HG02678 (cell line): ENCODE results near the gene COL6A2.

Source experiments
- ATAC-seq: cut with Tn5 transposase; IDR thresholded peaks from one replicate; pipeline ENCODE4 v1.9.1; 2021; ENCODE audit warnings: mild to moderate bottlenecking, moderate library complexity; ENCODE audit not compliant: unreplicated experiment

The COL6A2 gene

DNA sequence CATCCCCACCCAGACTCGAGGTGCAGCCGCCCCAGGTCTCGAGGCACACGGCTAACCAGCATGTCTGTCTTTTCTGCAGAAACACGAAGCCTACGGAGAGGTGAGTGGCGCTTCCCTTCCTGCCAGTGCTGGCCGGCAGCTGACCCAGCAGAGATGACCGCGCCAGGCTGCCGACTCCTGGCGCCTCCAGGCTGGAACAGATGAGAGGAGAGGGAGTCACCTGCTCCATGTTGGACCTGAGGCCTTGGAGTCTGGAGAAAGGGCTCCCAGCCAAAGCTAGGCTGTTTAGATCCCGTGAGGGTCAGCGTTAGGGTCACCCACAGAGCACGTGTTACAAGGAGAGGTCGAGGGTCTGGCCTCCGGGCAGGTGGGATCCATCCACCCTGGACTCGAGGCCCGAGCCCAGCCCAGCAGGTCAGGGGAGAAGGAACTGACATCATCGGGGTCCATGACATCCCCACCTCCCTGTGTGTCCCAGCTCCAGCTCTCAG lies 14.9 kb downstream of the COL6A2 start:
- ATAC-seq, result no peak

GRCh38 chr21:46113497-46114176 lies 15.7 kb downstream of the COL6A2 start:
- ATAC-seq, result no peak

DNA sequence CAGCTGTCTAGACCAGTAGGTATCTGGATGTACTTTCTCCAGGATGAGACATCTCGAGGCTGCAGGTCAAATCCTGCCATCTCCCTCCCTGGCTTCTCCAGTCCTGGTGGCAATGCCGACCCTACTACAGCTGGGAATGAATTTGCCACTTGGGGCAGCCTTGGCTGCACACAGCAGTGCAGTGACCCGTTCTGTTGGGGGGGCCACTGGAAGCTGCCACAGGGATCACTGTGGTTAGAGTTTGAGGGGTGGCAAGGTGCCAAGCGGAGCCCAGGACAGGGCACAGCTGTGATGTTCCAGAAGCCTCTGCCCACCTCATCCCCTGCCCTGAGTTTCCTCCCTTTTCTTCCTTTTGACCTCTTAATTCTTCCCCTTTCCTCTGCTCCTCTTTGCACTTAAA lies 17.1 kb downstream of the COL6A2 start:
- ATAC-seq, result no peak

- no peak for ATAC-seq
Observed at GRCh38 chr21:46115441-46116188, 17.7 kb downstream of the COL6A2 start.

GRCh38 chr21:46116189-46116775 lies 18.4 kb downstream of the COL6A2 start:
- ATAC-seq, result no peak

GRCh38 chr21:46116776-46117585 lies 19.1 kb downstream of the COL6A2 start:
- no peak for ATAC-seq

- no peak for ATAC-seq
Observed at GRCh38 chr21:46117586-46118315, 19.8 kb downstream of the COL6A2 start.

GRCh38 chr21:46118316-46119143 lies 20.6 kb downstream of the COL6A2 start:
- ATAC-seq, result no peak

GRCh38 chr21:46119144-46119636 lies 21.3 kb downstream of the COL6A2 start:
- no peak for ATAC-seq

- ATAC-seq, result no peak
Observed at GRCh38 chr21:46119637-46120271, 21.8 kb downstream of the COL6A2 start.

GRCh38 chr21:46120301-46121285 lies 22.7 kb downstream of the COL6A2 start:
- ATAC-seq, result no peak

DNA sequence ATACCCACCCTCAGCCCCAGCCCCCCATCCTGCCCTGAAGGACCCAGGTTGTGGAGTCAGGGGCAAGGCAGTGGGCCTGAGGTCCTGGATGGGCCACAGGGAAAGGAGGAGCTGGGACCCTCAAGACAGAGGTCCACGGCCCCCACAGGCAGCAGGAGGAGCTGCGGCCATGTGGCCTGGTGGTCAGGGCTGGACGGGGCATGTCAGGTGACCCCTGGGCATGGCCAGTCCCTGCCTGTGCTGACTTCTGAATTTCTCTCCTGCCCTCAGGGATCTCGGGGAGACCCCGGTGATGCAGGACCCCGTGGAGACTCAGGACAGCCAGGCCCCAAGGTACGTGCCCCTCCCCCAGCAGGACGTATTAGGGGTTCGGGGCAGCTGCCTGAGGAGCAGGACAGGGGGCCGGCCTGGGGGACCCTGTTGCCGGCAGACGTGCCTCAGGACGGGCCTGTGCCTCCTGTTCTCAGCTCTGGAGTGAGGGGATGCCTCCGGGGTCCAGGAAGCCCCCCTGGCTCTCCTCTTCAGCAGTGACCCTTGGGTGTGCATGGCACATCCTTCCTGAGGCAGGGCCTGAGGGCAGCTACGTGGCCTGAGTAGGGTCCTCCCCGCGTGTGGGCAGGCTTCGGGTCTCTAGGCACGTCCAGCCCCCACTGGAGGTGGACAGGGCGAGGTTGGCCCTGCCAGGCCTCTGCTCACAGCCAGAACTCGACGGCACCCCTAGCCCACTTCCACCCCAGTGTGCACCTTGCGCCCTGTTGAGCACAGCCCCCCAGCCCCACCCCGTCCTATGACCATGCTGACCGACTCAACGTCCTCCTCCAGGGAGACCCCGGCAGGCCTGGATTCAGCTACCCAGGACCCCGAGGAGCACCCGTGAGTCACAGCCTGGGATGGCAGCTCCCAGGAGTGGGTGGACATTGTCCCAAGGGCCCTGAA lies 23.6 kb downstream of the COL6A2 start:
- no peak for ATAC-seq

GRCh38 chr21:46122237-46122671 lies 24.3 kb downstream of the COL6A2 start:
- no peak for ATAC-seq

DNA sequence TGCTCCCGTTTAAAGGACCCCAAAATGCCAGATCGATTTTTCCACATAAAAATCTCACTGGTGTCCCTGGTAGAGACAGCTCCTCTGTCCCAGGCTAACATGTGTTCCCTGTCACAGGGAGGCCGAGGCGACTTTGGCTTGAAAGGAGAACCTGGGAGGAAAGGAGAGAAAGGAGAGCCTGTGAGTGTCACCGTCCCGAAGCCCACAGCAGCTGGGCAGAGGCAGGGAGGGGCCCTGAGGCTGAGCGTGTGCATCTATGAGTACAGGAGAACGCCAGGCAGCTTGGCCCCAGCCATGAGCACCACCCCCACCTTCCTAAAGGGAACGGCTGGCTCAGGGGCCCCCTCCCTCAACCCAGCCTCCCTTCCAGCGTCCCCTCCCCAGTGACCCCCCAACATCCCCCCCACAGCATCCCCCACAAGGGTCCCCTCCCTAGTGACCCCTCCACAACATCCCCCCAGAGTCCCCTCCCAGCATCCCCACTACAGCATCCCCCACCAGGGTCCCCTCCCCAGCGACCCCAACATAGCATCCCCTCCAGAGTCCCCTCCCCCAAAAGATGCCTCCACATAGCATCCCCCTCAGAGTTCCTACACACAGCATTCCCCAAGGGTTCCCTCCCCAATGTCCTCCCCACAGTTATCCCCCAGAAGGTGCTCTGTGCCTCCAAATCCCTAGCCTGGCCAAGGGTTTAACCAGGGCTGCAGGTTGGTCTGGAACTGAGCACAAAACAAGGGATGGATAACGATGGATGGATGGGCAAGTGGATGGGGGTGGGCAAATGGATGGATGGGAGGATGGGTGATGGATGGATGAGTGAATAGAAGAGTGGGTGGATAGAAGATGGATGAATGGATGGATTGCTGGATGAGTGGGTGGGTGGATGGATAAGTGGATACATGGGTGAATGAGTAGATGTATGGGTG lies 25.1 kb downstream of the COL6A2 start:
- no peak for ATAC-seq

- no peak for ATAC-seq
Observed at GRCh38 chr21:46124083-46124925, 26.4 kb downstream of the COL6A2 start.
